CD4-positive, alpha-beta T cell (primary cell): ENCODE measurements around the gene NPRL2. TPM values are rescaled to one million over a fixed set of nuclear protein-coding genes. Genes with fewer than 3 reads are reported as not detected.

Experiments used
- ATAC-seq: fragments of 200-7000 bp; cut with Tn5 transposase; one replicate; pipeline ENCODE4 v1.10.0; 2022; ENCODE audit warnings: mild to moderate bottlenecking; ENCODE audit not compliant: poor library complexity
- CTCF ChIA-PET: fragments of 350-600 bp; sonication (Branson Sonifier 250); formaldehyde crosslinking; loops from one replicate; lab custom pipeline; 2021; ENCODE audit warnings: antibody characterized with exemption, inconsistent platforms; lab: Charles Lee
- POLR2A ChIA-PET: fragments of 350-600 bp; sonication (Branson Sonifier 250); formaldehyde crosslinking; loops from one replicate; lab custom pipeline; 2021; ENCODE audit warnings: antibody characterized with exemption, inconsistent platforms; lab: Charles Lee
- DNase-seq, 14 experiments: peaks; one replicate each; pipeline ENCODE4 v3.0.0-alpha.2; 2013 to 2020; ENCODE audit warnings: mixed read lengths in 2 of 14
- H3K27ac ChIP-seq, 2 donors: one replicate each; pipeline versions ENCODE4 v1.5.1 to v1.7.0; 2013; ENCODE audit warnings: low read length in 2 of 2, low read depth in 1 of 2, mild to moderate bottlenecking in 1 of 2
- H3K27me3 ChIP-seq, 2 experiments: 1 replicate in 1 of 2; 2 replicates in 1 of 2; pipeline versions ENCODE4 v1.6.1 to v1.7.0; 2013; ENCODE audit warnings: low read length in 2 of 2, control low read depth in 1 of 2, mild to moderate bottlenecking in 1 of 2, moderate library complexity in 1 of 2; ENCODE audit not compliant: insufficient read depth in 2 of 2, control insufficient read depth in 1 of 2
- H3K36me3 ChIP-seq: one replicate; pipeline ENCODE4 v1.6.1; 2013; ENCODE audit warnings: low read length, control low read depth; ENCODE audit not compliant: insufficient read depth
- H3K4me1 ChIP-seq: one replicate; pipeline ENCODE4 v1.6.1; 2013; ENCODE audit warnings: low read length, control low read depth; ENCODE audit not compliant: insufficient read depth
- H3K4me3 ChIP-seq: one replicate; pipeline ENCODE4 v1.5.1; 2013; ENCODE audit warnings: mild to moderate bottlenecking, low read length, moderate library complexity
- H3K9me3 ChIP-seq, 2 experiments: 1 replicate in 1 of 2; 2 replicates in 1 of 2; pipeline versions ENCODE4 v1.6.1 to v1.7.0; 2013; ENCODE audit warnings: low read length in 2 of 2, mild to moderate bottlenecking in 2 of 2, control low read depth in 1 of 2, moderate library complexity in 1 of 2; ENCODE audit not compliant: control insufficient read depth in 1 of 2, insufficient read depth in 1 of 2
- H3K27ac Mint-ChIP-seq: one replicate; pipeline ENCODE4 v1.8.0; 2020; ENCODE audit warnings: mixed read lengths
- H3K27me3 Mint-ChIP-seq: one replicate; pipeline ENCODE4 v1.8.0; 2021; ENCODE audit warnings: mixed read lengths
- H3K36me3 Mint-ChIP-seq: one replicate; pipeline ENCODE4 v1.8.0; 2021; ENCODE audit warnings: low read depth, mixed read lengths
- H3K4me1 Mint-ChIP-seq: one replicate; pipeline ENCODE4 v1.8.0; 2021; ENCODE audit warnings: low read depth, mixed read lengths
- H3K4me3 Mint-ChIP-seq: one replicate; pipeline ENCODE4 v1.8.0; 2020; ENCODE audit warnings: mild to moderate bottlenecking, mixed read lengths
- H3K9me3 Mint-ChIP-seq: one replicate; pipeline ENCODE4 v1.8.0; 2020; ENCODE audit warnings: mixed read lengths
- CTCF ChIP-seq: fragments of 200-600 bp; IDR thresholded peaks from one replicate; pipeline ENCODE4 v1.8.0; 2022; ENCODE audit warnings: antibody characterized with exemption, mild to moderate bottlenecking
- intact Hi-C, 2 experiments: fragments of 100-400 bp; cut with DNase I in 1 of 2; cut with micrococcal nuclease in 1 of 2; formaldehyde crosslinking; loops; one replicate each; pipeline versions ENCODE4 v1.15.1 to v1.9.0; 2023 to 2025; cut with DNase I, micrococcal nuclease
- total RNA-seq, 174 experiments: library from RNA in 2 of 174; stranded (reverse) in 2 of 174; gene quantifications; one replicate each; pipeline ENCODE4 v1.2.3 and lab custom pipeline; 2021 to 2026

NPRL2 gene
- total RNA-seq, 2 experiments from 2014 or later: 29.4 to 33.2 TPM

- H3K4me1 Mint-ChIP-seq: peaks cover 61% of the 10 kb centered on the region
- H3K27me3 Mint-ChIP-seq: no peaks in the 10 kb centered on the region
- H3K4me3 Mint-ChIP-seq: peak overlapping the region; percentile 97
- peaks cover 64% of the 10 kb centered on the region for H3K36me3 Mint-ChIP-seq
- Histone ChIP-seq H3K36me3 (peaks cover 63% of the 10 kb centered on the region), H3K27me3 (no peaks in the 10 kb centered on the region), H3K9me3 (no peaks in the 10 kb centered on the region), H3K27ac (peak overlapping the region; percentile 94 to 97), H3K4me3 (peak overlapping the region; percentile 76), H3K4me1 (peaks cover 73% of the 10 kb centered on the region)
- no peak for TF ChIP-seq CTCF
- CTCF ChIA-PET: interaction anchor here (0.9 to 1.7 kb wide), 4 partner anchors 27 to 1038 kb away, joined by 3 to 8 read pairs (median 4); no protein-coding TSS in a partner anchor
- DNase-seq (no peak), ATAC-seq (no peak)
- POLR2A ChIA-PET: interaction anchor here (0.6 to 4.9 kb wide), 20 partner anchors 8 to 1034 kb away, joined by 3 to 214 read pairs (median 6); partner anchors contain the start of genes C3orf18, GNAI2, HEMK1 and HYAL2
- H3K9me3 Mint-ChIP-seq: no peaks in the 10 kb centered on the region
- H3K27ac Mint-ChIP-seq: peak overlapping the region; percentile 99
- intact Hi-C loops: loop anchor here (1.0 to 5.0 kb wide), 6 partner anchors 8 to 1151 kb away; partner anchors contain the start of genes TMEM115 (in 2 of the 2), DCAF1 (in 1 of the 2), IFRD2 (in 1 of the 2) and RBM15B (in 1 of the 2)
Observed at GRCh38 chr3:50351323-50351697, 735 bp upstream of the NPRL2 start.

DNA sequence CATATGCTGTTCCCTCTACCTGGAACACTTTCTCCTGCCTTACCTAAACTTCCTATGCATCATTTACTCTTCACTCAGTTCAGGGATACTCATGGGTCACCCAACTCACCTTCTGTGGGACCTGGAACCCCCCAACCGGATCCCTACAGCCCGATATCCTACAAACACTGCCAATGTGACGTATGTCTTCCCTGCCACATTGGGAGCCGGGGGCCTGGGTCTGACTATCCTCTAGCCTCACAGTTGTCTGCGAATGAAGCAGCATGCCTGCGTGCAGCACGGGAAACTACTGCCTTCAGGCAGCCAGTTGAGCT is 405 bp downstream of the NPRL2 start:
- H3K27ac ChIP-seq: peak overlapping the region; percentile 94 to 97
- no peaks in the 10 kb centered on the region for H3K27me3 ChIP-seq
- peaks cover 74% of the 10 kb centered on the region for H3K4me1 ChIP-seq
- no peaks in the 10 kb centered on the region for H3K9me3 ChIP-seq
- Mint-ChIP-seq H3K27ac (peak overlapping the region; percentile 99), H3K4me1 (peaks cover 68% of the 10 kb centered on the region), H3K27me3 (no peaks in the 10 kb centered on the region), H3K4me3 (peak overlapping the region; percentile 97), H3K36me3 (peaks cover 57% of the 10 kb centered on the region), H3K9me3 (no peaks in the 10 kb centered on the region)
- ChIA-PET CTCF (interaction anchor here (0.9 to 2.0 kb wide), 7 partner anchors 10 to 1039 kb away, joined by 3 to 12 read pairs (median 5); no protein-coding TSS in a partner anchor), POLR2A (interaction anchor here (0.7 to 4.9 kb wide), 23 partner anchors 9 to 1929 kb away, joined by 3 to 214 read pairs (median 6); partner anchors contain the start of genes C3orf18, GNAI2, HEMK1 and HYAL2)
- intact Hi-C loops: loop anchor here (2.0 to 5.0 kb wide), 5 partner anchors 13 to 1152 kb away; partner anchors contain the start of genes DCAF1 (in 1 of the 2), IFRD2 (in 1 of the 2) and RBM15B (in 1 of the 2)
- DNase-seq: no peak
- peaks cover 52% of the 10 kb centered on the region for H3K36me3 ChIP-seq
- peak overlapping the region; percentile 76 for H3K4me3 ChIP-seq
- ATAC-seq: no peak
- no peak for TF ChIP-seq CTCF

- Mint-ChIP-seq H3K4me1 (peaks cover 64% of the 10 kb centered on the region), H3K27me3 (no peaks in the 10 kb centered on the region), H3K36me3 (peaks cover 35% of the 10 kb centered on the region), H3K27ac (peak overlapping the region; percentile 80), H3K4me3 (peak overlapping the region; percentile 74), H3K9me3 (no peaks in the 10 kb centered on the region)
- Histone ChIP-seq H3K4me1 (peaks cover 73% of the 10 kb centered on the region), H3K27me3 (no peaks in the 10 kb centered on the region), H3K4me3 (no peak overlapping the region), H3K36me3 (peaks cover 25% of the 10 kb centered on the region), H3K27ac (no peak overlapping the region), H3K9me3 (no peaks in the 10 kb centered on the region)
- intact Hi-C loops: loop anchor here (1.0 to 5.0 kb wide), 2 partner anchors 195 to 265 kb away; partner anchors contain the start of gene CISH (in 2 of the 2)
- DNase-seq (peak; percentile 55 to 92 (median 72)), ATAC-seq (peak; percentile 6)
- TF ChIP-seq CTCF: peak; percentile 72
- CTCF ChIA-PET: interaction anchor here (0.6 to 2.1 kb wide), 25 partner anchors 8 to 1914 kb away, joined by 3 to 20 read pairs (median 4); partner anchors contain the start of genes HEMK1, HYAL2, HYAL3 and IFRD2
- POLR2A ChIA-PET: interaction anchor here (0.8 to 4.9 kb wide), 6 partner anchors 8 to 195 kb away, joined by 3 to 214 read pairs (median 5); partner anchors contain the start of genes HYAL3, NAA80, RASSF1 and TMEM115
Observed at GRCh38 chr3:50347187-50347813, 3.3 kb downstream of the NPRL2 start.
